MCF 10A (cell line): ENCODE results near the gene TNFRSF8. TPM values are rescaled to one million over a fixed set of nuclear protein-coding genes. Genes with fewer than 3 reads are reported as not detected.

Experiments
- BruUV-seq: library from RNA; stranded (reverse); fragments of 400-500 nt; replicated peaks from 2 replicates; lab custom pipeline; 2021; lab: Mats Ljungman, UMichigan
- CTCF ChIA-PET: fragments of 300-600 bp; sonication (Branson Sonifier 250); formaldehyde crosslinking; extraction: SDS; loops from one replicate; lab custom pipeline; 2021; ENCODE audit warnings: antibody characterized with exemption, inconsistent platforms; lab: Yijun Ruan, JAX
- POLR2A ChIA-PET: fragments of 300-600, 350-650 bp; sonication (Branson Sonifier 250); formaldehyde crosslinking; extraction: SDS; loops from one replicate; lab custom pipeline; 2020; ENCODE audit warnings: antibody characterized with exemption, inconsistent platforms; lab: Yijun Ruan, JAX
- DNase-seq: peaks from one replicate; pipeline ENCODE4 v3.0.0-alpha.2; 2018; ENCODE audit not compliant: unreplicated experiment
- H3K27ac Mint-ChIP-seq: one replicate; pipeline ENCODE4 v1.8.0; 2022; ENCODE audit warnings: mild to moderate bottlenecking, low read depth, mixed read lengths; ENCODE audit not compliant: unreplicated experiment
- H3K27me3 Mint-ChIP-seq: one replicate; pipeline ENCODE4 v1.8.0; 2022; ENCODE audit warnings: mixed read lengths; ENCODE audit not compliant: insufficient read depth, unreplicated experiment
- H3K36me3 Mint-ChIP-seq: one replicate; pipeline ENCODE4 v1.8.0; 2022; ENCODE audit warnings: mild to moderate bottlenecking, moderate library complexity, mixed read lengths; ENCODE audit not compliant: insufficient read depth, unreplicated experiment
- H3K4me1 Mint-ChIP-seq: one replicate; pipeline ENCODE4 v1.8.0; 2022; ENCODE audit warnings: mixed read lengths; ENCODE audit not compliant: insufficient read depth, unreplicated experiment
- H3K4me3 Mint-ChIP-seq: one replicate; pipeline ENCODE4 v1.8.0; 2022; ENCODE audit warnings: mild to moderate bottlenecking, moderate library complexity, mixed read lengths; ENCODE audit not compliant: unreplicated experiment
- H3K9me3 Mint-ChIP-seq: one replicate; pipeline ENCODE4 v1.8.0; 2022; ENCODE audit warnings: mixed read lengths; ENCODE audit not compliant: unreplicated experiment
- CTCF ChIP-seq: fragments of 200-600 bp; IDR thresholded peaks from one replicate; pipeline ENCODE4 v1.8.0; 2022; ENCODE audit warnings: antibody characterized with exemption, mild to moderate bottlenecking; ENCODE audit not compliant: unreplicated experiment
- intact Hi-C: fragments of 100-400 bp; cut with micrococcal nuclease; formaldehyde crosslinking; loops from 2 replicates; pipeline ENCODE4 v1.14.1; 2022
- total RNA-seq: library from RNA; stranded (reverse); gene quantifications from 2 replicates; pipeline ENCODE4 v1.2.3, GENCODE V29; 2022

TNFRSF8 gene
- total RNA-seq, 1 experiment from 2014 or later = not detected

- Mint-ChIP-seq H3K4me3 (no peak overlapping the region), H3K27ac (no peak overlapping the region), H3K4me1 (no peaks in the 10 kb centered on the region), H3K36me3 (no peaks in the 10 kb centered on the region), H3K9me3 (no peaks in the 10 kb centered on the region), H3K27me3 (peaks cover 51% of the 10 kb centered on the region)
- ChIA-PET CTCF (no interaction called here), POLR2A (no interaction called here)
- TF ChIP-seq CTCF = no peak
- BruUV-seq = no TSS peak
- intact Hi-C loops = no loop called here
- no peak for DNase-seq
Observed at GRCh38 chr1:12186679-12186985, 123.5 kb downstream of the TNFRSF8 start.

- no peak for TF ChIP-seq CTCF
- ChIA-PET POLR2A (interaction anchor here (0.7 kb wide), 1 partner anchor 11 kb away, joined by 4 read pairs; no protein-coding TSS in a partner anchor), CTCF (interaction anchor here (0.6 to 1.9 kb wide), 3 partner anchors 20 to 413 kb away, joined by 3 to 5 read pairs (median 4); no protein-coding TSS in a partner anchor)
- no peaks in the 10 kb centered on the region for H3K36me3 Mint-ChIP-seq
- no TSS peak for BruUV-seq
- no peak for DNase-seq
- H3K27me3 Mint-ChIP-seq = peaks cover 42% of the 10 kb centered on the region
- H3K4me1 Mint-ChIP-seq = peaks cover 4% of the 10 kb centered on the region
- no peak overlapping the region for H3K4me3 Mint-ChIP-seq
- no peak overlapping the region for H3K27ac Mint-ChIP-seq
- H3K9me3 Mint-ChIP-seq = no peaks in the 10 kb centered on the region
- intact Hi-C loops = no loop called here
Observed at GRCh38 chr1:12188115-12188514, 125.0 kb downstream of the TNFRSF8 start.

GRCh38 chr1:12188657-12189327, 125.7 kb downstream of the TNFRSF8 start:
- ChIA-PET CTCF (interaction anchor here (0.8 to 1.9 kb wide), 3 partner anchors 20 to 64 kb away, joined by 3 to 5 read pairs (median 4); no protein-coding TSS in a partner anchor), POLR2A (no interaction called here)
- H3K36me3 Mint-ChIP-seq = no peaks in the 10 kb centered on the region
- H3K27ac Mint-ChIP-seq = no peak overlapping the region
- H3K27me3 Mint-ChIP-seq = peaks cover 39% of the 10 kb centered on the region
- no peaks in the 10 kb centered on the region for H3K9me3 Mint-ChIP-seq
- no peak for DNase-seq
- intact Hi-C loops = no loop called here
- H3K4me1 Mint-ChIP-seq = peaks cover 5% of the 10 kb centered on the region
- H3K4me3 Mint-ChIP-seq = no peak overlapping the region
- no TSS peak for BruUV-seq
- no peak for TF ChIP-seq CTCF

DNA sequence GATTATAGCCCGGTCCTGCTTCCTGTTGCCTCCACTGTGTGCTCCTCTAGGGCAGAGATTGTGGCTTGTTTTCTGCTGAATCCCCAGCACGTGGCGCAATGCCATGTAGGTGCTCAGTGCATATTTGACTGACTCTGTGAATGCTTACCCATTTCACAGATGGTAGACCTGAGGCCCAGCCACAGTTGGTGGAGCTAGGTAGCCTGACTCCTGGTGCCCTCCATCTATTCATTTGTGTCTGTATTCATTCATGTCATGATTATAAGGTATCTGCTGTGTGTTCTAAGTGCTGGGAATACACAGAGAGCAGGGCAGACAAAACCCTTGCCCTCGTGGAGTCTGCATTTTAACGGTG, 126.2 kb downstream of the TNFRSF8 start:
- TF ChIP-seq CTCF = no peak
- H3K27me3 Mint-ChIP-seq = peaks cover 39% of the 10 kb centered on the region
- H3K9me3 Mint-ChIP-seq = no peaks in the 10 kb centered on the region
- no peak overlapping the region for H3K4me3 Mint-ChIP-seq
- BruUV-seq = no TSS peak
- intact Hi-C loops = no loop called here
- POLR2A ChIA-PET = no interaction called here
- H3K36me3 Mint-ChIP-seq = no peaks in the 10 kb centered on the region
- H3K27ac Mint-ChIP-seq = no peak overlapping the region
- CTCF ChIA-PET = interaction anchor here (0.8 to 1.9 kb wide), 4 partner anchors 21 to 65 kb away, joined by 3 to 4 read pairs (median 4); no protein-coding TSS in a partner anchor
- H3K4me1 Mint-ChIP-seq = peaks cover 5% of the 10 kb centered on the region
- no peak for DNase-seq
